ENCODE results near the gene DGKB.

DGKB gene

GRCh38 chr7:14752301-14752700 lies 150.2 kb downstream of the DGKB start:
- no peak for DNase-seq

DNA sequence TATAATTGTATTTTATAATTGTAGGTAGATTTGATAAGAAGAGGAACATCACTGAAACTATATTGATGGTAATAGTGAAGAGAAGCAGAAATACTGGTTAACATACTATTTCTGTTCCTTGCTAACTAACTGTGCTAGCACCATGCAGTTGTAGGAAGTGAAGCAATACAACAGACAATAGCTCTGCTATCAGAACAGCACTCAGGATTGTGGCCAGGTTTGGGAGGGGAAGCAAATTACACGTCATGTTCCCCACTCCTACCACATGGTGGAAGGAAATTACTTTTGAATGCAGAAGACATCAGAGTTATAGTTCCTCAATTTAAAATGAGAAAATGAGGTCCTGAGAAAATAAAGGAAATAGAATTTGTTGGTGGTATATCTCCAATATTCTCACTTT lies 151.1 kb downstream of the DGKB start:
- no peak for DNase-seq

- no peak for DNase-seq
Observed at GRCh38 chr7:14748461-14748860, 154.1 kb downstream of the DGKB start.

DNA sequence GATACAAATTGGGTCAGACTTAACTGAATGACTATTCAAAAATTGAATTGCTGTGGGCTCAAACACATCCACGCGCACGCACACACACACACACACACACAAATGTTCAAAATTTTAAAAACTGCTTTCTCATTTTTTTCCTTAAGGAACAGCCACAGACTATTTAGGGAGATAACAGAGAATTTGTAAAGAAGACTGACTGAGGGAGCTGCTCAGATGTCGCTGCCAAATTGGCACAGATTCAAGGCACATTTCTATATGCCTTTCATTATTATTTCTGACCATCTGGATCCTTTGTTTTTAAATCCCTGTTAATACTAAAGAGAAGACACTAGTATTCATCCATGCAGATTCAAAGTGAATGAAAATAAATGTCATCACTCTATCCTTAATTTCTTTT lies 154.8 kb downstream of the DGKB start:
- no peak for DNase-seq

DNA sequence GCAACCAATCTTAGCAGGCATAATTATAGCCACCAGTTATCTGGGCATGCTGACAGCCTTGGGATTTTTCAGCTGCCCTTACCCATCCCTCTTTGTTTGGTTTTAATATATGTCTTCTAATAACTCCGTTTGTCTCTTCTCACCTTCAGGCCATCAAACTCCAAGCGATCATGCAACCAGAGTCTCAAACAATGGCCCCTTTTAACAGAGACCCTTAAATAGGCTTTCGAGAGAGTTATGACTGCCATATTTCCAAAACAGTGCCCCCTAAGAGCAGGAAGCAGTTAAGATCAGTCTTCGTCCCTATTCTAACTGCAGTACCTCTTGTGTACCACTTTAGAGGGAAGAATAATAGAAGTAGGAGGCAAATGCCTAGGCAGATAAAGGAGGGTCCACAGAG lies 157.5 kb downstream of the DGKB start:
- no peak for DNase-seq

DNA sequence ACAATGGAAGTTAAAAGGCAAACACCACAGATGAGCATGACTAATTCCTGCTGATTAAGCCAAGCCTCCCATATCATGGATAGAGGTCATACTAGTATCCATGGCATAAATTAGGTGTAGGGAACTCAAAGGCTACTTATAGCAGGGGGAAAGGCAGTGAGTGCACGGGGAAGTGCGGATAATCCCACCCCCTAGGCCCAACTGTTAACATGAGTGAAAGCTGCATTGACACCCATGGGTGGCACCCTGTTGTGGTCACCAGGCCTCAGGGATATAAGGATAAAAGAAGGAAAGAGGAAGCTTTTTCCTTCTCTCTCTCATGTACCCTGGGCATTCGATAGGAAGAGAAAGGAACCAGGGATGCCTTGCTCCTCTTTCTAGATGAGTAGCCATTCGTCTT lies 161.9 kb downstream of the DGKB start:
- DNase-seq: no peak

- no peak for DNase-seq
Observed at GRCh38 chr7:14739841-14740185, 162.7 kb downstream of the DGKB start.

- DNase-seq: no peak
Observed at GRCh38 chr7:14739168-14739840, 163.2 kb downstream of the DGKB start.

- DNase-seq: no peak
Observed at GRCh38 chr7:14738086-14738485, 164.5 kb downstream of the DGKB start.

GRCh38 chr7:14734839-14735321 lies 167.7 kb downstream of the DGKB start:
- DNase-seq: no peak

- no peak for DNase-seq
Observed at GRCh38 chr7:14720785-14721184, 181.8 kb downstream of the DGKB start.

DNA sequence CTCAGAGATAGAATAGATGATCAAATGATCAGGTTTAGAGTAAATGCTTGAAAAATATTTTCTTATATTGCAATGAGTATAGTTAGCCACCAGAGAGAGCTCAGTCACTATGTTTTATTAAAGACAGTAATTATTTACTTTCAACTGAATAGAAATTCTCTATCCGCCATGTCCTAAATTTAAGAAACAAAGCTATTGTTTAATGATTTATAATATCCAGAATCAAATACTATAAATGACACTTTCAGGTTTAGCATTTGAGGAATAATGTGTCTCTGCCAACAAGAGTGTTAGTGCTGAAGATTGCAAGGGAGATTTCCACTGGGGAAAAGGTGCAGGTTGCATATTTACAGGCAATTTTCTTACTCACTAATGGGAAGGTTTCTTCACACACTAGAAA lies 184.7 kb downstream of the DGKB start:
- no peak for DNase-seq

GRCh38 chr7:14717169-14717568 lies 185.4 kb downstream of the DGKB start:
- DNase-seq: no peak

DNA sequence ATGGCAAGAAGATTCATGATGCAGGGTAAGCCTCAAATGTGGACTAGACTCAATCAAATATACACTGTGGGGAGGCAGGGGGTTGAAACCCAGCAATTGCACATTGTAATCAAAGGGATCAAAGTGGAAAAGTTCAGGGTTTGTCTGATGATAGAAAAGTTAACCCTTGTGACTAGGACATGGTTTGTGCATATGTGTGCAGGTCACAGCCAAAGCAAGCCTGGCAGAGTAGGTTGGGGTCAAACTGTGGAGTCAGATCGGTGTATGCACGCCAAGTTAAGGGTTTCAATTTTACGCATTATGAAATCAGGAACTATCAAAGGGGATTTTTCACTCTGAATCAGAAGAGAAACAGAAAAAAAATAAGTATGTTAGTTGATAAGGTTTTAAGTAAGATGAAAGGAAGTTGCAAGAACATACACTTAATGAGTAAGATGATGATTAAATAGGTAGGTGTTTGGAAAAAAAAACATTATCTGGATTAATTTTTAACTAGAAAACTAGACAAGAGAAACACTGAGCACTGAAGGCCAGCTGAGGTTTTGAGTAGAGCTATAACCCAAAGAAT lies 188.3 kb downstream of the DGKB start:
- DNase-seq: peak in 1 of 5 donors; percentile 63

- DNase-seq: no peak
Observed at GRCh38 chr7:14698239-14698638, 204.3 kb downstream of the DGKB start.

DNA sequence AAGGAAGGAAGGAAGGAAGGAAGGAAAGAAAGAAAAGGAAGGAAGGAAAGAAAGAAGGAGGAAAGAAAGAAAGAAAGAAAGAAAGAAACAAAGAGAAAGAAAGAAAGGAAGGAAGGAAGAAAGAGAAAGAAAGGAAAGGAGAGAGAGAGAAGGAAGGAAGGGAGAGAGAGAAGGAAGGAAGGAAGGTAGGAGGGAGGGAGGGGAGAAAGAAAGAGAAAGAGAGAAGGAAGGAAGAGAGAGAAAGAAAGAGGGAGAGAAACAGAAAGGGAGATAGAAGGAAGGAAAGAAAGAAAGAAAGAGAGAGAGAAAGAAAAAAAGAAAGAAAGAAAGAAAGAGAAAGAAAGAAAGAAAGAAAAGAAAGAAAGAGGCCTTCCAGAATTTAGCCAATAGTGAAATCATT lies 204.9 kb downstream of the DGKB start:
- no peak for DNase-seq

DNA sequence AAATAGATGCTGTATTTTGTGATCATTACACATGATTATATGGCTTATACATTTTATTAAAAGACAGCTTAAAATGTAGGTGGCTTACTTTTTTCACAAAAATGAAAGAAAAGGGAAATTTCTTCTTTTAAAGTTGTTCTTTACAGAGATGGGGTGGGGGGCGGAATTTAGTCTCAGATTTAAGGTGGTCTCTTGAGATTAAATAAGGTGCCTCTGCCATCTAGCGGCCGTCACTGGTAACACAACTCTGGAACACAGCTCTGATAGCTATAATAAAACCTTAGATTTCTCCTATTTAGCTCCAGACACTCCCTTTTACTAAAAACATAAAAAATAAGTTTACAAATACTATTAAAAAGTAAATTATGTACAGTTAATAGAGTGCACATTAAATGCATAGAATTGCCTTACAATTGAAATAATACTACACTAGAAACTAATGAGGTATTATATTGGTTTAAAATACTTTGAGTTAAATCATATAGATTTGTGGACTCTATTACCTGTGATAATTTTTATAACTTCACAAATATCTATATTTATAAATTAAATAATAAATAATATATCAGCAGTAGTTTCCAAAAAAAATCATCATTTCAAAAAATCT lies 210.9 kb downstream of the DGKB start:
- DNase-seq: peak in 4 of 5 donors; percentile 2 to 29 (median 16)

DNA sequence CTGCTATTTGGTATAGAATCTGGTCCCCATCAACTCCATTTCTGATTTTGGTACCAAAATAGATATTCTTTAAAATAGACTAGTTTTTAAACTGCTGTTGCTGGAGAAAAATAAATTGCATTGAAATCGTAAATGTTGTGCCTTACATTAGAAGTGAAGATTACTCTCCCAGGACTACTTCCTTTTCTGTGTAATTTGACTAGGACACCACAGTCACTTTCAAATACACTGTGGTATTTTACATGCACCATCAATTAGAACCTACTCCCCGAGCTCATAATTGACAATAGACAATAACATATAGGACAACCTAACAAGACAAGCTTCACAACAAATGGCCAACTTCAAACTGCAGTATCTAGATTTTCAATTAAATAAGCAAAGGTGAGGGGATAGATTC lies 211.5 kb downstream of the DGKB start:
- no peak for DNase-seq

- no peak for DNase-seq
Observed at GRCh38 chr7:14690486-14690885, 212.1 kb downstream of the DGKB start.

GRCh38 chr7:14690075-14690474 lies 212.5 kb downstream of the DGKB start:
- no peak for DNase-seq

DNA sequence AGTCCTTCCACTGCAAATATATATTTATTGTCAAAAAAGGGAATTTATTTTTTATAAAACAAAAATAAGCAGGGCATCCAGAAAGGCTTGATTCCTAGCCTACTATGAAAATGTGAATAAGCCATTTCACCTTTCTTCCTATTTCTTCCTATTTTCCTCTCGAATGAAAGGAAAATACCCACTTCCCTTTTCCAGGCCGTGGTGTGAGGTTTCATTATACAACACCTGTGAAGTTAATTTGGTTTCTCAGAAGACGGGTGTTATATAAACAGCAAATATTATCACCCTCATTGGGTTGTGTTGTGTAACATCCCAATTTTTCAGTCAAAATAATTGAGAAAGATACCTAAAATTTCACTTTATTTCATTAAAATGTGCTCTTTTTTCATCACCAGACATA lies 214.3 kb downstream of the DGKB start:
- DNase-seq: no peak

DNA sequence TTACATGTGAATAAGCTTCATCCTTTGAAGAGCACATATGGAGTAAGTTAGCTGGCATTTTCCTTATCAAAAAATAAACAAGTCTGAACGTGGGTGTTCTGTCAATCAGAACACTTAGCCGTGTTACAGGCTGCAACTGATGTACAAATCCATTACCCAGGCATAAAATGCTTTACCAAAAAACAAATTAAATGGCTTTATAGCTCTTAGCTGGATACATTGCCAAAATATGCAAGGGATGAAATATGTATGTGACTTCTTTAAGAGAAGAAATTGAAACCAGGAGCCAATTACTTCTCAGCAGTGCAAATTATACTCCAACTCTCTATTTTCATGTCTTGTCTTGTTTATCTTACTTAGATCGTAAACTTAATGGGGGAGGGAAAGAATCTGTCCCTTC lies 214.8 kb downstream of the DGKB start:
- no peak for DNase-seq

- no peak for DNase-seq
Observed at GRCh38 chr7:14687241-14687640, 215.3 kb downstream of the DGKB start.

GRCh38 chr7:14685167-14685566 lies 217.4 kb downstream of the DGKB start:
- no peak for DNase-seq
